Activated T-cell treated with anti-CD3 and anti-CD28 coated beads, Interleukin-2, amount 50 U/mL, for 1 hour (primary cell): ENCODE results near the gene FBL.

Source experiments
- DNase-seq: peaks from one replicate; pipeline ENCODE4 v3.0.0-alpha.2; 2020

The FBL gene

DNA sequence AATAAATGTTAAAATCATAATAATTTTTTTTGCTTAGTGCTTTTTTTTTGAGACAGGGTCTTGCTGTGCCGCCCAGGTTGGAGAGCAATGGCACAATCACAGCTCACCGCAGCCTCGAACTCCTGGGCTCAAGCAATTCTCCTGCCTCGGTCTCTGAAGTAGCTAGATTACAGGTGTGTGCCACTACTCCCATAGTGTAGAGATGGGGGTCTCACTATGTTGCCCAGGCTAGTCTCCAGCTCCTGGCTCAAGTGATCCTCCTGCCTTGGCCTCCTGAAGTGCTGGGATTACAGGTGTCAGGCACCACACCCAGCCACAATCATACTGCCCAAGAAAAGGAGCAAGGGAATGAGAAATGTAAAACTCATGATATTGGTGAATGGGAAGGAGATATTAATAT is 5.1 kb downstream of the FBL start:
- DNase-seq: no peak

DNA sequence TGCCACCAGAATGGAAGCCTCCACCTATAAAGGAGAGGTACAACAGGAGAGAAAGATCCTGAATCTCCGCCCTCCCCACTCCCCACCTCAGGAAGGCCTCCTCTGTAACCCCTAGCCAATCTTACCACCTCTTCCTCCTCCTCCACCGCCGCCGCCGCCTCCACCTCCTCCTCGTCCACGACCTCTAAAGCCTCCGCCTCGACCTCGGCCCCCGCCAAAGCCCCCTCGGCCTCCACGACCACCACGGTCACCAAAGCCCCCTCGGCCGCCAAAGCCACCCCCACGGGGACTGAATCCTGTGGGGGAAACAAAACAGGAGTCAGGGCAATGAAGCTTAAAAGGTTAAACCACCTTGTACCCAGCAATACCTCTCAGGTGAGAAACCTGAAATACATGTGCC is 5.7 kb downstream of the FBL start:
- DNase-seq: no peak

DNA sequence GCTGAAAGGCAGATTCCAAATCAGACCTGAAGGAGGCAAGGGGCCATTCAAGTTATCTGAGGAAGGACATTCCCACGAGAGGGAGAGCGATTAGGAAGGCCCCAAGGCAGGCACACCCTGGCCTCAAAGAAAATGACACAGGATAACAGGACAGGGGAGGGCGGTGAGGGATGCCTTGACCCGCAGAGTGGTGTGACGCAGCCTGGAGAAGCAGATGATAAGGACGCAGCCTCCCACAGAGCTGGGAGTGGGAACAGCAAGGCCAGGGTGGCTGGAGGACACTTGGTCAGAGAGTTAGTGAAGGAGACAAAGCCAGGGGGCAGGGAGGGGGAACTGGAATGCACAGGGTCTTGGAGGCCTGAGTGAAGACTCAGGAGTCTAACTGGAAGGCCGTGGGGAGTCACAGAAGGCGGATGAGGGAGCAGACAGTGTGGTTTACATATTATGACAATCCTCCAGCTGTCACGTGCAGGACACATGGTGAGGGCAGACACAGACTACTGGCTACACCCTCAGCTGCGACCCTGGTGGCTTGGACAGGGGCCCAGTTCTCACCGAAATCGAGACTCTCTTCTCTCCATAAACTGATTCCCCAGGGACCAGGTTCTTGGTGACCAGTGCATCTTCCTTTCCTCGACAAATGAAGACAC is 6.4 kb downstream of the FBL start:
- DNase-seq: no peak

DNA sequence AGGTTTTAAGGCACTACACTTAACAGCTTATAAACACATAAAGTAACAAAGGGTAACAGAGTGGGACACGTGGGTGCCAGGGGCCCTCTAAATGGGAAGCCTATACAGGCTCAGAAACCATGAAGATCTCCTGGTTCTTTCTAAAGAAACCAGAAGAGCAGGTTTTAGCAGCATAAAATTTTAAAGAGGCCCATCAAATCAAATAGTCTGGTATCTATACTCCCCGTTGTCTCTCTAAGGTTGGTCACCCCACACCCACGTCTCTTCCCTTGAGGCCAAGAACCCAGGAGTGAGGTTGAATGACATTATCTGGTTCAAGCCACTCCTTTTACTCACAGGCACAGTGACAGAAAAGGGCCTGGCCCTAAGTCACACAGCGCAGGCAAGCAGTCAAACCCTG is 7.6 kb downstream of the FBL start:
- DNase-seq: no peak

DNA sequence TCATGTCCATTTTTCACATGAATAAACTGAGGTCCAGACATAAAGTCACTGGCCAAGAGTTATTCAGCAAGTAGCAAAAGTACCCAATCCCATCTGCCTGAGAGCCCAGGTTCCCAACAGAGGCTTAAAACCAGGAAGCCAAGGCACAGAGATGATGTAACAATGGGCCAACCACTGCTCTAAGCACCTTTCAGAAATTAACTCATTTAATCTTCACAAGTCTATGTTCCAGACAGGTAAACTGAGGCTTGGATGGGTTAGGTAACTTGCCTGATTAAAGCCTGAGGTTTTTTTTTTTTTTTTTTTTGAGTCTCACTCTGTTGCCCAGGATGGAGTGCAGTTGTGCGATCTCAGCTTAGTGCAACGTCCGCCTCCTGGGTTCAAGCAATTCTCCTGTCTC is 8.2 kb downstream of the FBL start:
- no peak for DNase-seq

DNA sequence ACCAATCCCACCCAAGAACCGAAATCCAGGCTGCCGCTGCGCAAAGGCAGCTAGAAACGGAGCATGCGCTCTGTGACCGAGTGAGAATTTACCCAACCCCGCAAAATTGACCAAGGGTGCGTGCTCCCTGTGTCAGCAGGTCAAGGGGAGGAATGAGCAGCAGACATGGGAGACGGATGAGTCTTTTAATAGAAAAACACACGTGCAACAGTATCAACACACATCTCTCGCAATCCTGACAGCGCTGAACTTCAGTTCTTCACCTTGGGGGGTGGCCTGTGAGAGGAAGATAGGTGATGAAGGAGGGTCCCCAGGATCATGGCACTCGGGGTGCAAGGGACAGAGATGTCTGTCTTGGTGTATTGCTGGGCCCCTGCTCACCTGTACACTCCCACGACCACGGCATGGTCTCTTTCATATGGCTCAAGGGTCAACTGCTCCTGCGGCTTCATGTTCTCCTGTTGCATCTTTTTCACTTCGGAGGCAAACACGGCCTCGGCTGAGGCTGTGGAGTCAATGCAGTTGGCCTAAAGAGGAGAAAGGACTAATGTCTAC is 11.8 kb downstream of the FBL start:
- DNase-seq: no peak

DNA sequence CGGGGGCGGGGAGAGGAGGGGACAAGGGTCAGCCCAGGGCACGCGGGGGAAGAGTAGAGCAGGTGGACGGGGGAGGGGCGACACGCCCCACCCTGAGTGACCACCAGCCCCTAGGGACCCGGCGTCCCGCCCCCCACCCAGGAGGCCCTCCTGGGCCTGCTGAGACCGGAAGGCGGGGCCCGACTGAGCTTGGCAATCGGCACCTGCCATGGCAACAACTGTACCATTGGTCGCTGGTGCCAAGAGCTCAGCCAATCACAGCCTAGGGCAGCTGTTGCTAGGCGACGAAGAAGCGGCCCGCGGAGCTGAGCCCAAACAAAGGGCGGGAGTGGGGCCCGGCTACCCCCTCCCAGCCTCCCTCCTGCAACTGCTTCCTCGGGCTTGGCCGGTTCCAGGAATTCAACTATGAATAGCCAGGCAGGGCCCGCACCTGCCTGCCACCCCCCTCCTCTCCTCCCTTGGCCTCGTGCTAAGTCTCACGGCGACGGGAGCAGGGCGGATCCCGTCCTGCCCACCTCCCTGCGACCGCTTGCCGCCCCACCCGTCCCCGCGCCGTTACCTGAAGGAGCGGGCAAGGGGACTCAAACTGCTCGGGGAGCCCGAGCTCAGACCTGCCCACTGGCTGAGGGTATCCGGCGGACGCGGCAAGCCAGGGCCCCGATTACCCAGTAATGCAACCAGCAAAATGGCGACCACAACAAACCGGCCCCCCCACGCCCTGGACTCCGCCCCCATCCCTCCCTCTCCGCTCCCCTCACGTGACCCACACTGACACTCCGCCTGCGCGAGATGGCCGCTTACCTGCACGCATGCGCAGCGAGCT is 12.5 kb downstream of the FBL start, which contains the start of gene DYRK1B:
TSS of gene DYRK1B (minus strand) at position 699 of the 823 bp plus-strand sequence. CDS start 2,295 bp downstream, outside the sequence.
- peak; percentile 96 for DNase-seq

DNA sequence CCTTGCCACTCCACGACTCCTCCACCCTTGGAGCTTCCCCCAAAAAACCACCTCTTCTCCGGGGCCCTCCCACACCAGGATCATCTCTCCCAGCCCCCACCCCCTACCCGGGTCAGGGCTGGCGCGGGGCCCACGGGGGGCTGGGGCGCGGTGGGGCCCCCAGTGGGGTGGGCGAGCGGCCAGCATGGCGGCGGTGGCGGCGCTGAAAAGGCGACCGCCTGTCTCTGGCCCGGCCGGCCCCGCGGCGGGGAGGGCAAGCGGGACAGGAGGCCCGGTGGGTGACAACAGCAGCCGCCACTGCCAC is 13.1 kb downstream of the FBL start:
- DNase-seq: no peak

DNA sequence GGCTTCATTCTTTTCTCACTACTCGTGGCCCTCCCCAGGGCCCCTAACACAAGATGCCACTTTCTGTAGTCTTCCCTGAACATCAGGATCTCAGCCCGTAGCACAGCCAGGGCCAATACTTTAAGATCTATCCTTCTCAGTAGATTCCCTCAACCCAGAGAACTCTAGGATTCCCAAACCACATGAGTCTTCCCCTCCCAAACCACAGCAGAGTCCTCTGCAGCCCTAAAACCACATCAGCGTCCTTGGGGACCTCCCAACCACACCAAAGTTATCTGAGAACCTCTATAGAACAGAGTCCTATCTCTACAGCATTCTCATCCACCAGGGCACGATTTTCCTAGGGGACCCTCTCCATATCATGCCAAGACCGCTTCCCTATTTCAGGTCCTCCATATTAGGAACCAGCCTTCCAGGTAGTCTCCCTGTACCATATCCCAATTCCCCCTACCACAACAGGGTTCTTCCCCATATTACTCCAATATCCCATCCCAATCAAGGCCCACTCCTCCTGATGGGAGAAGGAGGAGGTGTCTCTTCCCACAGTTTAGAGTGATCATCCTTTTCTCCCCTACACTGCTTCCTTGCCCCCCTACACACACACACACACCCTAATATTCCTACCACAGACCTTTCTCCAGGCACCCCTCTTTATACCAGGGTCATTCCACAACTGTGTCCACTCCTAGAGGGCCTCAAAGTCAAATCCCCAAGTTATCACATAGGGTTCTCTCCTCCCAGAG is 13.7 kb downstream of the FBL start:
- DNase-seq: no peak

DNA sequence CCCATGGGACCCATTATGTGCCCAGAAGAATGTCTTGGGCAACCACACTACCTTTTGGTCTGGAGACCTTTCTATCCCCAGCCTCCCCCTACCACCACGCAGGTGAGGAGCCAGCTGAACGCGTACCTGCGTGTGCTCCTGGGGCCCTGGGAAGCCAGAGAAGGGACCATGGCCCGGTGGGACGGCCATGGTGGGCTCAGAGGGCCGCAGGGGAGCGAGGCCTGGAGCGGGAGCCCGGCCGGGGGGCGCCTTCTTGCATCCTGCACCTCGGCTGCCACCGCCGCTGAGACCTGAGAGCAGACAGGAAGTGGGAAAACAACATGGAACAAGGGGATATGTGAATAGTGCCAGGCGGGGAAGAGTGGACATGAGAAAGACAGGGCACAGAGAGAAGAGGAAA is 14.5 kb downstream of the FBL start:
- DNase-seq: no peak

DNA sequence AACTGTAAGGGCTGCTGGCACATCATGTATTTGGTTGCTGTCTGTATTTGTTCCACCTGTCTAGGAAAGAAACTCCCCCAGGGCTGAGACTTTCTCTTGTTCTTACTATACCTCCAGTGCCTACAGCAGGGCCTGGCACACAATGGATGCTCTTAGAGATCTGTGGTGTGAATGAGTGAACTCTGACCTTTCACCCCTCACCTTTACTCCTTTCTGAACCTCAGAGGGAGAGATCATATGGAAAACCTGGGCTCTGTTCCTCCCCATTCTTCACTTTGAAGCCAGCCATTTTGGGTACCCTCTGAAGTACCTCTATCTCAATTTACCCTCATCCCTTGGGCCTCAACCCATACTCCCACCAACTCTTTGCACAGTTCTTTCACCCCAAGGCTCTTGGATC is 15.3 kb downstream of the FBL start:
- DNase-seq: no peak

DNA sequence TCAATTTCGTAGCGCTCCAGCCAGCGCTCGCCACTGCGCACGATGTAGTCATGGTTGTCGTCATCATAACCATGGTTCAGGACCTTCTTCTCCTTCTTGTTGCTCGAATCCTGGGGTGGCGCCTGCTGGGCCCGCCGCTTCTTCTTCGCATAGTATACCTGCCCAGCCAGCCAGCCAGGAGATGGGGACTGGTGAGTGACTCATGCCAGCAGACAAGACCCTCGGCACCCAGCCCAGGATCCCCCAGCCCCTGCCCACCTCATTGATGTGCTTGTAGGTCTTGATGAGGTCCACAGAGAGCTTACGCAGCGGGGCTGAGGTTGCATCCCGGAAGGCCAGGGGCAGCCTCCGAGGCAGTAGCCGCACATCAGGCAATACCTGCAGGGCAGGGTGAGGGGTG is 15.8 kb downstream of the FBL start:
- no peak for DNase-seq

DNA sequence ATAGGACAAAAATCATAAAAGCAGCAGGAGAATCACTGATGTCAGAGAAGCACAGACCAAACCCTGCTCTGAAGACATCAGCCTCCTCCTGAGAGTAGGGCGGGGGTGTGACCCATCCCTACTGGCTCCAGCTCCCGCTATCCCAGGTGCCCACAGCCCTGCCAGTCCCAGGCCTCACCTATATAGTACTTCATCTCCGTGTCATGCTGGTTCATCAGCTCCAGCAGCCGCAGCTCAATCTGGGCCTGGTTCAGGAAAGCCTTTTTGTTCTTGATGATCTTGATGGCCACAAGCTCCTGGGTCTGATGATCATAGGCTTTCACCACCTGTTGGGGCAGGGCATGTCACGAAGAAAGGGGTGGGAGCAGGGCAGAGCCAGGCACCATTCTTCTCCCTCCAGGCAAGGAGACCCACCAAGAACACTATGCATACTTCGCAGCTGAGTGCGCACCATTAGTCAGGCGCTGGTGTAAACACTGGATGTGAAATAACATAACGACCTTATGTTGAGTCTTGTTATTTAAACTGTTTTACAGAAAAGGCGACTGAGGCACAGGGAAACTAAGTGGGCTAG is 16.4 kb downstream of the FBL start:
- DNase-seq: no peak

DNA sequence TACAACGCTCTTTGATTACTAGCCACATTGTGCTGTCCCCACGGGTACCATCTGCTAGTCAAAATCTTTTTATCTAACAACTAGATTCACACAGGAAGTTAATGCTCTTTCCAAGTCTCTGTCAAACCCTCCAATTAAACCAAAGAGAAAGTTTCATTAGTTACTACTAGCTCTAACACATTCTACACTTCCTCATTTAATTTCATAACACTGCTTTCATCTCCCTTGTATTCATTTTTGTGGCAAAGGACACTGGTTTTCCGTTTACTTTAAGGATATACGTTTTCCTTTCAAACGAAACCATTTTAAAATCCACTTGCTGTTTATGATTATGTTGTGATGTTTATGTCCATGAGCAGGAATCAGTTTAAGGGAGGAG is 17.5 kb downstream of the FBL start:
- DNase-seq: no peak

DNA sequence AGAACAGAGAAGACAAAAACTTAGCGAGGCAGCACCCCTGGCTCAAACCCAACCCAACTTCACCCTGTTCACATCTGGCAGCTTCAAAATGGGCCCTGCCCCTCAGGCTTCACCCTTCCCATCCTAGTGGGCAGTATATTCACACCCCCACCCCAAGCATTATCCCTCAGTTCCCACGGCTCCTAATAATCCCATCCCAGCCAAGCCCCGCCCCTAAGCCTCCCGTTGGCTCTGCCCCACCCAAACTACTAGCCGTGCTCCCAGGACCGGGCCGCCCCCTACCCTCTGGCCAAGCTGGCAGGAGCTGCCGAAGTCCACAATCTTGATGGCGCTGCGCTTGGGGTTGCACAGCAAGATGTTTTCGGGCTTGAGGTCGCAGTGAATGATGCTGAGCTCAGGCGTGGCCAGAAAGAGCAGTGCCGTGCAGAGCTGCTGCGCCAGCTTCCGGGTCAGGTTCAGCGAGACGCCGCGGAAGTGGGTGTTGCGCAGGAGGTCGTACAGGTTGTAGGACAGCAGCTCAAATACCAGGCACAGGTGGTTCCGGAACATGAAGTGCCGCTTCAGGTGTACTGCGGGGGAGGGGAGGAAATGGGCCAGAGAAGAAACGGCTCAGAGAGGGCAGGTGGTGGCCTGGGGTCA is 18.0 kb downstream of the FBL start:
- DNase-seq: no peak

DNA sequence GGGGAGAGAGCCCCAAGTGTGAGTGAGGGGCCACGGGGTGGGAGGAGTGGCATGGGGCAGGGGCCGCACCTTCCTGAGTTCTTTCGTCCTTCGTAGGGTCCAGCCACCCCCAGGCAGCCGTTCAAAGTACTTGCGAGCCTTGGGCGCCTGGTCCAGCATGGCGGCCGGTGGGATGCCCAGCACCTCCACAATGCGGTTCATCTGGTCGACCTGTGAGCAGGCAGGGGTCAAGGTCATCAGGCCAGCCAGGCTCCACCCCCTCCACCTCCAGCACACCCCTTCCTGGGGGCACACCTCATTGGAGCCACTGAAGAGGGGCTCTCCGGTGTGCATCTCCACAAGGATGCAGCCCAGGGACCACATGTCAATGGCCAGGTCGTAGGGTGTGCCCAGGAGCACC is 19.0 kb downstream of the FBL start:
- no peak for DNase-seq

DNA sequence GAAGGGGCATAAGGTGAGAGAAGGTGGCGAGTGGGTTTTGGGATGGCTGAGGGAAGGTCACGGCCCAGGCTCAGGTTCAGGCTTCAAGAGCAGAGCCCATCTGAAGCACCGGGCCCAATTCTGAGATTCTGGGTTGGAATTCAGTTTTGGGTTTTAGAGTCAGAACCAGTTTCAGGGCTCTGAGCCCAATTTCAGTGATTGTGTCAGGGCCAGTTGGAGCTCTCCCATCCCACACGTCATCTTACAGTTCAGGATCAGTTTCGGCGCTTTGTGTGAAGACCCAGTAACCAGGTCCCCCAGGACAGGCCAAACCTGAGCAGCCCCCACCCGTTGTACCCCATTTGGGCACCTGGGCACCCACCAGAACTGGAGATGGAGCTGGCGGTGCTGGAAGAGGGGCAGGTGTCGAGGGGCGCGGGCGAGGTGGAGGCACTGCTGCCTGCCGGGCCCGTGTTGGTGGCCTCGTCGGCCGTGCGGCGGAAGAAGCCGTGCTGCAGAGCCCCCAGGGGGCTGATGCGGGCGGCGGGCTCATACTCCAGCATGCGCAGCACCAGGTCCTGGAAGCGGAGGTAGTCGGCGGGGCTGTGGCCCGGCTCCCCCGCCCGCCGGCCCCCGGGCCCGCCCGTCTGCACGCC is 19.8 kb downstream of the FBL start:
- no peak for DNase-seq

DNA sequence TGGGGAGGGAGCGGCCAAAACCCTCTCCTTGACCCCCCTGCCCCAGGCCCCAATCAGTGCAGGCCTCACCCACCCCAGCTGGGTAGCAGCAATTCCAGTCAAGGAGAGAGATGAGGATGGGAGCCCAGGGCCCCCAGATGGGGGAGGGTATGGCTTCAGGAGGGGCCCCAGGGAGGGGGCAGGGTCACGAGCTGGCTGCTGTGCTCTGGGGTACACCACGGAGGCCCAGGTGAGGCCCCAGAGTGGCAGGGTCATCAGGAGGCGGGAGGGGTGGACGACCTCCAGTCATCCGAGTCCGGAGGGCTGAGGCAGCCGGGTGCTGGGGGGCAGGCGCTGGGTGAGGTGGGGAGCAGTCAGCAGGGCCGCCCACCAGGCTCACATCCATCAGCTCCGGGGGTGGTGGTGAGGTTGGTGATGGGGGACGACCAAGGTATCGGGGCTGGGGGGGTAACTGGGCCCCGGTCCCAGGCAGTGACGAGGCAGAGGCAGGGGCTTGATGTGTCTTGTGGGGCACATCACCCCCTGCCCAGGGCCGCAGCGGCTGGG is 20.6 kb downstream of the FBL start:
- no peak for DNase-seq

DNA sequence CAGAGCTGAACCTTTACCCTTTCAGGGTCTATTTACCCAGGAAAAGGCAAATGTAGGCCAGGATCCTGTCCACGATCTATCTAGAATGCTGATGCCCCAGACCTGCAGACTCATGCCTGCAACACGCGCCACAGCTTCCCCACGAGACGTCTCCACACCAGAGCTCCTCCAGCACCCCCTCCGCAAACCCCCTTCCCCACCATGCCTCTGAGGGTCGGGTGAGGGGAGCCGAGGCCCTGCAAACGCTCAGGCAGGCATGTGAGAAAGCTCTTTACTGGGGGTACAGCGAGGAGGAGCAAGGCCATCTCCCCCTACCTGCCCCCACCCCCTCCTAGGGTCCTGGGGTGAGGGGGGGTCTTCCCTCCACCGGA is 21.1 kb downstream of the FBL start:
- no peak for DNase-seq

DNA sequence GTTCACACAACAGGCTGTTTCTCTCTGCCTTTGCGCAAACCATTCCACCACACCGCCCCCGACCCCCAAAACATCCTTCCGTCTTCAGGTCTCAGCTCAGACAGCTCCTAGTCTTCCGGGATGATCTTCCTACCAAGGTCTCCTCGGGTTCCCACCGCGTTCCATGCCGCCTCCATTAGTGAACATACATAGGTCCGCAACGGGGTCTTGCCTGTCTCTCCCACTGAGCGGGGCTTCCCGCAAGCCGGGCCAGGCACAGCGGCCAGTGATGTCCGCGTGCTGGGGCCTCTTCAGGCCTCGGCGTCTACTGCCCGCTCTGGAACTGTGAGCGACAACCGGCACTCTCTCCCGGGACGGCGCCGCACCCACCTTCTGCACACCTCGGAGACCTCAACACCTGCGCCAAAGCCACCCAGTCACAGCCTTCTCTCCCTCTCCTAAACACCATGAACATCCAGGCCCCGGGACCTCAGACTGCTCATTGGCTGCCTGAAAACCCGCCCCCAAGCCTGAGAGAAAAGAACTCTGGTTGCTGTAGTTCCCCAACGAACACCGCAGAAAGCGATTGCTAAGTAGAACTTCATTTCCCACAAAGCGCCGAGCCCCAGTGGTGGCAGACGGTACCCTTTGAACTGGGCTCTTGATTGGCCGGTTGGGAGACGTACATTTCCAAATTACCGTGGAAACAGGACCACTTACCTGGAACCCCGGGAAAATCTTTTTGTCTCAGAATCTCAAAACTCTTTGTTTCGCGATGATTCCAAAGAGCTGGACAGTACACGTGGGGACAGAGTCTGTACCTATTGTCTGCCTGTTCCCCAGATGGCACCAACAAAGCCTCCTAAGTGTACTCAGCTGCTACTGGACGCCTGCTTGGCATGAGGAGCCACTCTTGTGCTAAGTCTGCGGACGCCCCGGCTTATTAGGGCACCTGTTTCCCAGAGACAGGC is 21.8 kb downstream of the FBL start:
- peak; percentile 81 for DNase-seq

DNA sequence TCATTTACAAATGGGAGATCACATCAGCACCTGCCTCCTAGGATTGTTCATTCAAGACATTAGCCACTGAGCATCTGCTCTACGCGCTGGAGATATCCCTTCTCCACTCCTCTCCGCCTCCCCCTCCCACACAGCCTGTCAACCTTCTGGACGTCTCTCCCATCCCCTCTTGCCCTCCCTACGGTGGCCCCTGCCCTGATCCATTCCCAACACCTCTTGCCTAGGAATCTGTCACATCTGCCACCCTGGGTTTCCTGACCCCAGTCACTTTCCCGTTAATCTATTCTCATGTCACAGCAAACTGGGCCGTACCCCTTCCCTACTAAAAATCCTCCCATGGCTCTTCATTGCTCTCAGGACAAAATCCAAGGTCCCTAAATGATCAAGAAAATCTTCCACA is 22.5 kb downstream of the FBL start:
- DNase-seq: no peak
